22Rv1 (cell line): Measurements from ENCODE around the gene ZFX.

Experiments
- H3K27ac ChIP-seq: fragments of 450-650 bp; 2 replicates; pipeline ENCODE4 v1.5.1; 2017
- ZFX ChIP-seq: fragments of 450-650 bp; IDR thresholded peaks from 2 replicates; pipeline ENCODE4 v1.6.1; 2017; ENCODE audit warnings: antibody characterized with exemption, borderline replicate concordance
- TF ChIP-seq, protein P1 (sequence below): fragments of 450-650 bp; IDR thresholded peaks from 2 replicates; pipeline ENCODE4 v1.5.1; 2017; ENCODE audit warnings: mild to moderate bottlenecking

Gene ZFX

DNA sequence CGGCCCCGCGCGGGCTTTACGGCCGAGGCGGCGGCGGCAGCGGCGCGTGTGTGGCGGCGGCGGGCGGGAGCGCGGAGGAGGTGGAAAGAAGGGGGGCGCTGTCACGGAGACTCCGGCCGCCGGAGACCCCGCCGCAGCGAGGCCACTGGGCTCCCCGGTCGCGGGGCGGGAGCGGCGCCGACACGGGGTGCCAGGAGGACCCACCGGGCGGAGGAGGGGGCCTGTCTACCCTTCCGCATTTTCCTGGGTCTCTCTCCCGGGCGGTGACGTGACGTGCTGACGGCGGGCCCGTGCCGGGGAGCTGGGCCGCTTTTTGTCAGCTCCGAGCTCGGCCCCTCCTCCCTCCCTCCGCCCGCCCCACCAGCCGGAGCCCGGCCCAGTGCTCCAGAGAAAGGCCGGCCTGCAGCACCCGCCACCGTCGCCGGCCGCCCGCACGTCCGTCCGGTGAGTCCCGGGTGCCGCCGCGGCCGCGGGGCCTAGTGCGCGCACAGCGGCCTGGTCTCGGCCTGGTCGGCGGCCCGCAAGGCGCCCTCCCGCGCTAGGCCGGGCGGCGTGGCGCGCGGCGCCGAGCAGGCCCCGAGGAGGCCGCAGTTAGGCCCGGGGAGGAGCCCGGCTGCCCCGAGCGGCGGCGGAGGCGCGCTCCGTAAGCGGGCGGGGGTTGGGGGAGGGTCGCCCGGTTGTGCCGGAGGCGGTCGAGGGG, at the start of gene ZFX:
ZFX (plus strand) TSS at position 379 of the 700 bp plus-strand sequence. CDS start 23,014 bp downstream, outside the sequence.
- peak; percentile 92 for TF ChIP-seq ZFX
- TF ChIP-seq, protein P1, sequence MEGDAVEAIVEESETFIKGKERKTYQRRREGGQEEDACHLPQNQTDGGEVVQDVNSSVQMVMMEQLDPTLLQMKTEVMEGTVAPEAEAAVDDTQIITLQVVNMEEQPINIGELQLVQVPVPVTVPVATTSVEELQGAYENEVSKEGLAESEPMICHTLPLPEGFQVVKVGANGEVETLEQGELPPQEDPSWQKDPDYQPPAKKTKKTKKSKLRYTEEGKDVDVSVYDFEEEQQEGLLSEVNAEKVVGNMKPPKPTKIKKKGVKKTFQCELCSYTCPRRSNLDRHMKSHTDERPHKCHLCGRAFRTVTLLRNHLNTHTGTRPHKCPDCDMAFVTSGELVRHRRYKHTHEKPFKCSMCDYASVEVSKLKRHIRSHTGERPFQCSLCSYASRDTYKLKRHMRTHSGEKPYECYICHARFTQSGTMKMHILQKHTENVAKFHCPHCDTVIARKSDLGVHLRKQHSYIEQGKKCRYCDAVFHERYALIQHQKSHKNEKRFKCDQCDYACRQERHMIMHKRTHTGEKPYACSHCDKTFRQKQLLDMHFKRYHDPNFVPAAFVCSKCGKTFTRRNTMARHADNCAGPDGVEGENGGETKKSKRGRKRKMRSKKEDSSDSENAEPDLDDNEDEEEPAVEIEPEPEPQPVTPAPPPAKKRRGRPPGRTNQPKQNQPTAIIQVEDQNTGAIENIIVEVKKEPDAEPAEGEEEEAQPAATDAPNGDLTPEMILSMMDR, result no peak
- H3K27ac ChIP-seq, result peak within 1 kb of the TSS; percentile 95

DNA sequence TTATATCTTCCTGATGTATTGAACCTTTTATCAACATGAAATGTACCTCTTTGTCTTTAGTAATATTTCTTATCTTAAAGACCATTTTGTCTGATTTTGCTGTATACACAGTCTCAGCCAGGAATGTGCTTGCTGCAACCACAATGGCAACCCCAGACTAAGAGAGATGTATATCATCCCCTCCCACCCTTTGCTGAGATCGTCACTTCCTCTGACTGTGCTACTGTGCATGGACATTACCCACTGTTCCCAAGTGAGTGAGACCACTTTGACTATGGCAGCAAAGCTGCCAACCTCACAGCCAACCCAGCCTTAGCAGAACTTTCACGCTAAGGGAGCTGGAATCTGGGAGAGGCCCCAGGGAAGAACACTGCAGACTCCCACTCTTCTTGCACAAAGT, 48.8 kb upstream of the ZFX start:
- TF ChIP-seq, protein P1, result no peak
- TF ChIP-seq ZFX, result no peak

DNA sequence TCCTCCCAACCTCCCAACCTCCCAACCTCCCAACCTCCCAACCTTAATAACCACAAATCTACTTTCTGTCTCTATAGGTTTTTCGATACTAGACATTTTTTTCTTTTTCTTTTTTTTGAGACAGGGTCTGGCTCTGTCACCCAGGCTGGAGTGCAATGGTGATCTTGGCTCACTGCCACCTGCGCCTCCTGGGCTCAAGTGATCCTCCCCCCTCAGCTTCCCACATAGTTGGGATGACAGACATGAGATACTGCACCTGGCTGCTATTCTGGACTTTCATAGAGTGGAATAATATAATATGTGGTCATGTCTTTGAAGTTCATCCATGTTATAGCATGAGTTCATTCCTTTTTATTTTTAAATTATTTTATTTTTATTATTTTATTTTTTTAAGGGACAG, 39.5 kb upstream of the ZFX start:
- TF ChIP-seq ZFX, result no peak
- TF ChIP-seq, protein P1, result no peak
- H3K27ac ChIP-seq, result no peak overlapping the region

More for the DNA sequence above, 48.8 kb upstream of the ZFX start:
- no peak overlapping the region for H3K27ac ChIP-seq

DNA sequence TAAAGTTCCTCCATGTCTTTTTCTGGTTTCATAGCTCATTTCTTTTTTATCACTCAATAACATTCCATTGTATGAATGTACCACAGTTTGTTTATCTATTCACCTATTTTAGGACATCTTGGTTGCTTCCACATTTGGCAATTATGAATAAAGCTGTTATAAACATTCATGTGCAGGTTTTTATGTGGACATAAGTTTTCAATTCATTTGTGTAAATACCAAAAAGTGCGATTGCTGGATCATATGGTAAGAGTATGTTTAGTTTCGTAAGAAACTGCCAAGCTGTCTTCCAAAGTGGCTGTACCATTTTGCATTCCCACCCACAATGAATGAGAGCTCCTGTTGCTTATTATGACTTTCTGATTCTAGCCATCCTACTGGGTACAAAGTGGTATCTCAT, 36.3 kb upstream of the ZFX start:
- no peak overlapping the region for H3K27ac ChIP-seq
- TF ChIP-seq, protein P1, result no peak
- TF ChIP-seq ZFX, result no peak

DNA sequence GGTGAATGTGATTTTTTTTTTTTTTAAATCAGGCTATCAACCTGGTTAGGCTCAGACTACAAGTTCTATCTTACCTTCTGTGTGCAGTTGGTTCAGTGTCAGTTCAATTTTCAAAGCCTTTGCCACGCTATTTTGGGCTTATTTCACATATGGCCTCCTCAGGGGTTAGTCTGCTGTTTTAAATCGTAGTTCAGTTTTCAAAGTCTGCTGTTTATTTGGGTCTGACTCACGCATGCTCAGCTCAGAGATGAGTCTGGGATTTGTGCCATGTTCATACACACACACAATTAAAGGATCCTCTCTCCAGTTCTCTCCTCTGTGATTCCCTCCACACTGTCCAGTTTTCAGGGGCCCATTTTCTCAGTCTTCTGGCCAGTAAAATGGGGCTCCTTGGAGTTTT, 32.3 kb upstream of the ZFX start:
- TF ChIP-seq, protein P1, result no peak
- TF ChIP-seq ZFX, result no peak
- H3K27ac ChIP-seq, result no peak overlapping the region

DNA sequence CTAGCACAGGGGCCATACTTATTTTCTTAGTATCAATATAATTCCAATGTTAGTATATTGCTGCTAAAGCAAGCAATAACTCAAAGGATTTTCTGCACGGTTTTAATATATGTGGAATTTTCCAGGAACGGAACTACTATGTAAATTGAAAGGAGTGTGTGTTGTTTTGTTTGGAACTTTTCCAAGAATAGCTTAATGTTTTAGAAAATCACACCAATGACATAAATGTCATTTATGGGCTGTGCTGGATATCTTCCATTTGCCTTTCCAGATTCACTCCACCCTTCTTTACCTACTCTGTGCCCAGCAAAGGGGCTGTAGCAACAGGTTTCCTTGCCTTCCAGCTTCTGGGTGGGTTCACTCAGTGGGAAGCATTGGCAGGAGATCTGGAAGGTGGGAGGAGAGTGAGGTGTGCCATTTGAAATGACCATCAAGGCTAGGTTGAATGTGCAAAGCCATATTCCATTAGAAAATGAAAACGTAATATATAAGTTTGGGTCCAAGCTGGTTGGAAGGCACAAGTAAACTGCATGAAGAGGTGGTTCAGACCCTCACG, 25.2 kb upstream of the ZFX start:
- TF ChIP-seq, protein P1, result no peak
- no peak for TF ChIP-seq ZFX
- H3K27ac ChIP-seq, result peak overlapping the region; percentile 33; the same call in 1 of the 2 replicates

DNA sequence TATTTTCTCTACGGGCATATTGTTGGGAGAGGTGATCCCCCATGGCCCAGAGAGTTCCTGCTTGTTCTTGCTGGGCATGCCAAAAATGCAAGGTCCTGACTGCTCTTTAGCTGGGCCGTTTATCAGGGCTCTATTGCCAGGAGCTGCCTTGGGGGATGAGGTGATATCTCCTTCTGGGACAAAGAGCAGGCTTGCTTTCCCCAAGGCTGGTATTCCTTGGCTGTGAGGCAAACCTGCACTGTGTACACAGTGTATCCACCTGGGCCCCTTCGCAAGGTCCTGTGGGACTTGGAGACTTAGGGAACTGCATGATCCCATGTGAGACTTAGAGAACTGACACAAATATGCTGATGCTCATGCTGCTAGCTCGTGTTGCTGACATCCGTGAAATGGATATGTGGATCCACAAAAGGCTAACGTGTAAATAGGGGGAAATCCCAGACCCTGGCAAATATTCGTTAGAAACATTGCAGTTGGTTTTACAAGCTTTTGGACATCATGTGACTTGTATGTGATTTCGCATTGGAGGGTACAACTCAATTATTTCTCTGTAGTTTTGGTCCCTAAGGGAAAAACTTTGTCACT, 24.4 kb upstream of the ZFX start:
- TF ChIP-seq, protein P1, result no peak
- no peak for TF ChIP-seq ZFX
- H3K27ac ChIP-seq, result 0 out of 2 replicates have a peak overlapping the region, but pooled peaks have one; percentile 33
